Measurements from ENCODE around the gene MAP2K5.
"Not testable (repeated sequence)": the region's sequence is repeated elsewhere in the genome, so short reads cannot be mapped to it uniquely, and the experiment has no call there.

The MAP2K5 gene

GRCh38 chr15:67605871-67606270 lies 63.4 kb downstream of the MAP2K5 start:
- no peak for DNase-seq

- DNase-seq: no peak
These were observed 64.2 kb downstream of the MAP2K5 start for GRCh38 chr15:67606742-67607141.

DNA sequence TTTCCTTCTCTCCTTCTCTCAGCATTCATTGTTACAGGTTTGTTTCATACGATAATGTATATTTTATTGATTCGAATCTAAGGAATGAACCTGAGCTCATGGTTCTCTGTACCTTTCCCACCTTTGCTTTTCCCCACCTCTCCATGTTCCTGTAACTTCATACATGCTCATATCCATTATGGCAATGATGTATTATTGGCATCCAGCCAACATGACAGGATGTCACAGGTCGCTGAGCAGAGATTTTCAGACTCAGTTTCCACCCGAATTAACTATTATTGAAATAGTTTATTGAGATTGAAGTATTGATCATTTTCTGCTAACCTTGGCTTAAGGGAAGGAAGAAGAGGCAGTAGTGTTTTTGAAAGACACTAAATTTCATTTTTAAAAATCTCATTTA lies 64.8 kb downstream of the MAP2K5 start:
- DNase-seq: no peak

DNA sequence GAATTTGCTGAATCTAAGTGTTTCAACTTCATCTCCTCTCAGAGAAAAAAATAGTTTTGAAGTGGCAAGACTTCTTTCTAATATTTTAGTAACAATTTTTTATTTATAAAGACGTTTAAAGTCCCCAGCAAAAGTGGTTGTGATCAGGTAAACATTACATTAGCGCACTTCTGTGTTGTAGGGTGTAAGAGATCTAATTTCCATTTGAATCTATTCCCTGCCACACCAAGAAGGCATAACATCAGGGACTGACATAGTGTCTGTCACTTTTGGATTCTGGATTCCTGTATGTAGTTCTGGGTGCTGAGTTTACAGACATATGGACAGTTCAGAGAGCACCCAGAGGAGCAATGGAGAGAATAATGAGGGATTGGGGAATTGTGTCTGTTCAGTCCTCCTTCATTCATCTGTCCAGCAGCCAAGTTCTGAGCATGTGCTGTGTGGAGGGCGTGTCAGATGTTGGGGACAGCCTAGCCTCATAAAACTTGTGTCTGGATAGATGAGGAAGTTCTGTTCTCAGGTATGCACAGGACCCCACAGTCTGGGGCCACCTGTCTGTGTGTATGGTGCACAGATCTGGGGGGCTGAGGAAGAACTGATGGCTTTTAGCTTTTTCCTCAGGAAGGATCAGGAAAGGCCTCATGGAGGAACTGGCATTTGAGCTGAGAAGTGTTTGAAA lies 65.6 kb downstream of the MAP2K5 start:
- no peak for DNase-seq

GRCh38 chr15:67608638-67608959 lies 66.1 kb downstream of the MAP2K5 start:
- no peak for DNase-seq

DNA sequence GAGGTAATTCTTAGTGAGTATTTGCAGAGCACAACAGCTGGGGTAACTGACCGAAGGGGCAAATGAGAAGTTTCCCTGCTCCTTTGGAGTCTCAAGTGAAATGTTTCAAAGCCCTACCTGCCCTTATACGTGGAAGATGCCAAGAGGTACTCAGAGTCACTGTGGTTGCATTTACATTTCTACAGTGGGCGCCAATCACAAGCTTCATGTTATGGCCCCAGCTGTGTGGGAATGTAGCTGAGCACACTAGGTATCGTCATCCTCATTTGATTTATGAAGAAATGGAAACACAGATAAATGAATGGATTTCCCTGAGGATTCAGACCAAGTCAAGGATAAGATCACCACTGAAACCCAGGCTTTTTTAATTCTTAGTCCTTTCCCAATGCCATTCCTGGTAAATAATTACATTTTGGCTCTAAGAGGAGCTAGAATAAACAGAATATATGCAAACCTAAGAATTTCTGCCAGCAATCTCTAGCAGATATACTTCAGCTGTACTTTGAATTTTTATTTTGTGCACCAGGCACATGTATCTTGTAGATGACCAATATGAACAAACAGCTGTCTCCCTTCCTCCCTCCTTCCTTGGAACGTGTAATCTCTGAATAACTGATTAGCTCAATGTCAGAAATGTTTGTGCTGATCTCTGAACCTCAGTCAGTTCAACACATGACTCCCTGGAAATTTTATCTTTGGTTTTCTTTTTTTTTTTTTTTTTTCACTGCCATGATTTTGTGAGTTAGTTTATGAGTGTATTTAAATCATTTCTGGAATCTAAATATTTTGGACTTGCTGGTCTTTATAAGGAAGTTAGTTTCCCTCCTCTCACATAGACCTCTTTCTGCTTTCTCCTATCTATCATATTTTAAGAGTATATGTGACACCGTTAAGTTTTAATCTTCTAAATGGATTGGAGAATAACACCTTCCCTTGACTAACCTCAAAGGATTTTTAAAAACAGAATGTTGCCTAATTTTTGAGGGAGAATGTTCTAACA lies 69.2 kb downstream of the MAP2K5 start:
- no peak for DNase-seq

- no peak for DNase-seq
These were observed 70.7 kb downstream of the MAP2K5 start for GRCh38 chr15:67613211-67613610.

GRCh38 chr15:67613708-67614107 lies 71.2 kb downstream of the MAP2K5 start:
- DNase-seq: no peak

DNA sequence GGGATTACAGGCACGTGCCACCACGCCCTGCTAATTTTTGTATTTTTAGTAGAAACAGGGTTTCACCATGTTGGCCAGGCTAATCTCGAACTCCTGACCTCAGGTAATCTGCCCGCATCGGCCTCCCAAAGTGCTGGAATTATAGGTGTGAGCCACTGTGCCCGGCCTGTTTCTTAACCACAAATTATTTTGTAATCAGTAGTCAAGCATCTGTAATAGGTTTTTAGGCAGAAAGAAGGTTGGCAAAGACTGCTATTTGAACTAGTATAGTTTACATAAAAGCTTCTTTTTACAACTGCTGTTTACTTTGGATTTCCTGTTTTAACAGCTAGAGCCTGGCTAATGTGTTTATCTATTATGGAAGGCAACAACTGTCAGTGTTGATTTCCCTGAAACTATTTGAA lies 72.6 kb downstream of the MAP2K5 start:
- DNase-seq: not testable (repeated sequence)

- no peak for DNase-seq
These were observed 75.8 kb downstream of the MAP2K5 start for GRCh38 chr15:67618297-67618696.

DNA sequence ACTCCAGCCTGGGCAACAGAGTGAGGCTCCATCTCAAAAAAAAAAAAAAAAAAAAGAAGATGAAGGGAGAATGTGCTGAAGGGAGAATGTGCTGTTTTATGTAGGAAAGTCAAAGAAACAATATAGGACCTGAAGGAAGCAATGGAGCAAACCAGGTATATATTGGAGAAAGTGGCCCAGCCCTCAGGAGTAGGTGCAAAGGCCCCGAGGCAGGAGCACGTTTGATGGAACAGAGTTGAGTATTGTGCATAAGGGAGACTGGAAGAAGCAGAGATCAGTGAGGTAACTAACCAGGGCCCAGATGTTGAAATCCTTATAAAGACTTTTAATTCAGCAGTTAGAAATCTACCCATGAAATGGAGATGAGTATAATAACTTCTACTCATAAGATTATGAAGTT lies 79.6 kb downstream of the MAP2K5 start:
- no peak for DNase-seq

GRCh38 chr15:67632261-67632660 lies 89.8 kb downstream of the MAP2K5 start:
- no peak for DNase-seq

DNA sequence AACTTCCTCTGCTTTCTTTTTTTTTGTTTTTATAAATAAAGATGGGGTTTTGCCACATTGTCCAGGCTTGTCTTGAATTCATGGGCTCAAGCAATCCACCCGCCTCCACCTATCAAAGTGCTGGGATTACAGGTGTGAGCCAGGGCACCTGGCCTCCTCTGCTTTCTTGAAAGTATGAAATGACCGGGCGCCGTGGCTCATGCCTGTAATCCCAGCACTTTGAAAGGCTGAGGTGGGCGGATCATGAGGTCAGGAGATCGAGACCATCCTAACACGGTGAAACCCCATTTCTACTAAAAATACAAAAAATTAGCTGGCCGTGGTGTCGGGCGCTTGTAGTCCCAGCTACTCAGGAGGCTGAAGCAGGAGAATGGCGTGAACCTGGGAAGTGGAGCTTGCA lies 93.4 kb downstream of the MAP2K5 start:
- DNase-seq: not testable (repeated sequence)

- no peak for DNase-seq
These were observed 97.1 kb downstream of the MAP2K5 start for GRCh38 chr15:67639591-67639990.

- no peak for DNase-seq
These were observed 99.0 kb downstream of the MAP2K5 start for GRCh38 chr15:67641453-67641852.

- DNase-seq: no peak
These were observed 104.3 kb downstream of the MAP2K5 start for GRCh38 chr15:67646847-67647246.

- peak; percentile 48 for DNase-seq
These were observed 110.1 kb downstream of the MAP2K5 start for GRCh38 chr15:67652586-67652985.

GRCh38 chr15:67660446-67660845 lies 117.9 kb downstream of the MAP2K5 start:
- no peak for DNase-seq

DNA sequence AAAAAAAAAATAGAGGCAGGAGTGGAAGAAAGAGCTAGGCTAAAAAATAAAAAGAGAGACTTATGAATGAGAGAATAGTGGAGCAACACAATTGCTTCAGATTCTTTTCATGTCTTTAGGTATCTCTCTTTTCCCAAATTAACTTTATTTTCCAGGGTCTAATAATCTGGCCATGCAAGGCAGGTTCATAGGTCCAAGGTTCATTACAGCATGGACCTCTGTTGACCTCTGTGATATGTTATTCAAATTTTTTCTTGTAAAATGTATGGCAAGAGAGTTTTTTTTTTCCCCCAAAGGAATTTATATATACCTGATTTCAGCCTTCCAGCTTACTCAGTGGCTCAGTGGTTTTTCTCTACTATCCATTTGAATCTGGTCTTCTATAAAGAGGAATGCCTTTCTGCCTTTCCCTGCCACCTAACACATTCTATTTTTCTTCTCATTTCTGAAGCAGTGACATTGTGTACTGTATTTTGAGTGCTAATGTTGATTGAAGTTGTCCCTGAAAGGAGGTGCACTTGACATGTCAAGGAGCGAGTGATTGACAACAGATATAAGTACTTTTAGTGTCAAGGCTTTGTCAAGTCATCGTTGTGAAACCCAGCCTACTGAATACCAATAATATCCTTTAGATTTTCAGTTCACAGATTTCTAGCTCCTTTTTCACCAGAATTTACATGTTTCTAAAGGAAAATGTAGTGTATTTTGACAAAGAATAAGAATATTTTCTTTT lies 118.5 kb downstream of the MAP2K5 start:
- no peak for DNase-seq

DNA sequence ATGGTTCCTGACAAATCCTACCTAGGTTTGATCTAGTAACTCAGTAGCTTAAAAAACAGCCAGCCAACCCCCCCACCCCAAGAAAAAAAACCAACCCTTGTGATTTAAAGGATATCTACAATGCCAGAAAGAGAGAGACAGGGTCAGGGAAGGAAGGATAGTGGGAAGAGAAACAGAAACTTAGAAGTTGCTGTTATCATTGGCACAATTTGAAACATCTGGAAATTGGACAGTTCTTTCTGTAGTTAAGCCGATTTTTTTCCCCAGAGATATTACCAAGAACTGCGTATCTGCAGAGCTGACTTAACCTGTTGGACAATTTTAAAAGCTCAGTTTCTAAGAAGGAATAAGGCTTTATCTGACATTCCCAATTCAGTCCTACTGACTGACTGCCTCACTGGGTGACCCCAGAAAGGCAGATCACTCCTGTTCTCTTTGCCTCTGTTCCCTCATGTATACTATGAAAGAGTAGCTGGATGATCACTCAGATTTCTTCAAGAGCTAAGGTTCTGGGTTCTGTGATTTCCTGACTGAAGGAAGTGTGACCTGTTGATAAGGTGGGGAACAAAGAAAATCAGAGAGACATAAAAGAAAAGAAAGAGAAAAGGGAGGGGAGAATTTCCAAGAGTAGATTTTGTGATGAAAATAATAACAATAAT lies 128.3 kb downstream of the MAP2K5 start:
- no peak for DNase-seq

GRCh38 chr15:67672834-67673233 lies 130.3 kb downstream of the MAP2K5 start:
- DNase-seq: not testable (repeated sequence)

GRCh38 chr15:67674983-67675382 lies 132.5 kb downstream of the MAP2K5 start:
- no peak for DNase-seq

DNA sequence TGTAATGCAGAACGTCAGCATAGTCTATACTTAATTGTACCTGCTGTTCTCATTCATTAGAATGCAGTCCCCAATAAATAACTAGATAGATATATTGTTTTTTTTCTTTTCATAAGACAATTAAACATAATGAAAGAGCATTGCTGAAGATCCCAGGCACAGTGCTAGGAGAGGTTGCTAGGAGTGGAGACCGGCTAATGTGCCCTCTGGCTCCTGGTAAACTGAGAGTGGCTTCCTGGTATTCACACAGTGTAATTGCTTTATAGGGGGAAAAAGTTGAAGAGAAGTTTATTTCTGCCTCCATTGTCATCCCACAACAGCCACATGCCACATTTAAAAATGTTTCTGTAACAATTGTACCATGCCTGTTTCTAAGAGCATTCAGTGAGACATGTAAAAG lies 135.6 kb downstream of the MAP2K5 start:
- no peak for DNase-seq
